SK-MEL-5 (cell line): Measurements from ENCODE around the gene CD244. TPM values are rescaled to one million over a fixed set of nuclear protein-coding genes. Genes with fewer than 3 reads are reported as not detected.
"Not testable (repeated sequence)": the region's sequence is repeated elsewhere in the genome, so short reads cannot be mapped to it uniquely, and the experiment has no call there.

Experiments
- DNase-seq: peaks from one replicate; pipeline ENCODE4 v3.0.0-alpha.2; 2016; ENCODE audit warnings: low read depth, low spot score
- in situ Hi-C: cut with HindIII; loops from 2 replicates; pipeline ENCODE4 v1.10.0; 2016; ENCODE audit warnings: low sequenced_read_pairs, high pct_unique_total_duplicates, low pct_unique_long_range_greater_than_20kb
- total RNA-seq: library from RNA; depleted of rRNA; stranded (reverse); fragments of >200 nt; shearing (Covaris generic); gene quantifications from 2 replicates; pipeline ENCODE4 v1.2.3, GENCODE V29; 2014

The CD244 gene
- total RNA-seq, 1 experiment from 2014 or later: 0.05 TPM

GRCh38 chr1:160806784-160807183 lies 55.9 kb downstream of the CD244 start:
- DNase-seq: no peak
- in situ Hi-C loops: no loop called here

DNA sequence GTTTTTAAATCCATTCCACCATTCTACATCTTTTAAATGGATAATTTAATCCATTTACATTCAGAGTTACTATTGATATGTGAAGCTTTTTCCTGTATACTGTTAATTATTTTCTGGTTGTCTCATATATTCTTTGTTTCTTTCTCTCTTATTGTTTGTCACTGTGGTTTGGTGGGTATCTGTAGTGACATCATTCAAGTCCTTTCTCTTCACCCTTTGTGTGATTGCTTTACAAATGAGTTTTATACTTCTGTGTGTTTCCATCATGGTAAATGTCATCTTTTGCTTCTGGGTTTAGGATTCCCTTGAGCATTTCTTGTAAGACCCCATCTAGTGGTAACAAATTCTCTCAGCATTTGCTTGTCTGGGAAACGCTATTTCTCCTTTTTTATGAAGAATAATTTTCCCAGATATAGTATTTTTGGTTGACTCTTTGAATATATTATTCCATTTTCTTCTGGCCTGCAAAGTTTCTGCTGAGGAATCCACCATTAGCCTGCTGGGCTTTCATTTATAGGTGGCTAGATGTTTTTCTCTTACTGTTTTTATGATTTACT lies 56.5 kb downstream of the CD244 start:
- in situ Hi-C loops: no loop called here
- DNase-seq: peak; percentile 19

- in situ Hi-C loops: no loop called here
- DNase-seq: no peak
Measured at GRCh38 chr1:160801836-160802580, 60.7 kb downstream of the CD244 start.

GRCh38 chr1:160800645-160801408 lies 61.9 kb downstream of the CD244 start:
- in situ Hi-C loops: no loop called here
- DNase-seq: no peak

- in situ Hi-C loops: no loop called here
Measured at GRCh38 chr1:160800142-160800541, 62.5 kb downstream of the CD244 start.

DNA sequence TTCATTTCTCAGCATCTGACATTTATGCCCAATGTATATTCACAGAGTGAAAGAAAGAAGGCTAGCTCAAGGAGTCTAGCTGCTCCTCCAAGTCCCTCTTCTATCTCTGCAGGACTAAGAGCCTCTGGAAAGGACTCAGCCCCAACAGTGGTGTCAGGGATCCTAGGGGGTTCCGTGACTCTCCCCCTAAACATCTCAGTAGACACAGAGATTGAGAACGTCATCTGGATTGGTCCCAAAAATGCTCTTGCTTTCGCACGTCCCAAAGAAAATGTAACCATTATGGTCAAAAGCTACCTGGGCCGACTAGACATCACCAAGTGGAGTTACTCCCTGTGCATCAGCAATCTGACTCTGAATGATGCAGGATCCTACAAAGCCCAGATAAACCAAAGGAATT lies 63.0 kb downstream of the CD244 start:
- DNase-seq: no peak
- in situ Hi-C loops: no loop called here

More at GRCh38 chr1:160800142-160800541, 62.5 kb downstream of the CD244 start:
- no peak for DNase-seq

DNA sequence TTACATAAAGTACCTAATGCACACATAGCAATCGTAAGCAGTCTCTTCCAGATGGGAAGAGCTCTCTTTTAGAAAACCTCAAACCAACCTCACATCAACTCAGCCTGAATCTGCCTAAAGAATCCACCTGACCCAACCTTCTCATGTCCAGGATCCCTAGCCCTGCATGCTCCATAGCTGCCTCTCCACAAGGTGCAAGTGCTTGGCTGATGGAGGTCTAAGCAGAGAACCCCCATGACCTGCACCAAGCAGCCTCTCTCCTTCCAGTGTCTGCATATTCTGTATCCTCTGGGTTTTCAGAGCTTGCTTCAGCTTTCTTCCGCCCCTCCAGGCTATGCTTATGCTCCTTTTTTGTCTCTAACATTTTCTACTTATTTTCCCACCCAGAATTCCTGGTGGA lies 64.2 kb downstream of the CD244 start:
- in situ Hi-C loops: no loop called here
- DNase-seq: no peak

DNA sequence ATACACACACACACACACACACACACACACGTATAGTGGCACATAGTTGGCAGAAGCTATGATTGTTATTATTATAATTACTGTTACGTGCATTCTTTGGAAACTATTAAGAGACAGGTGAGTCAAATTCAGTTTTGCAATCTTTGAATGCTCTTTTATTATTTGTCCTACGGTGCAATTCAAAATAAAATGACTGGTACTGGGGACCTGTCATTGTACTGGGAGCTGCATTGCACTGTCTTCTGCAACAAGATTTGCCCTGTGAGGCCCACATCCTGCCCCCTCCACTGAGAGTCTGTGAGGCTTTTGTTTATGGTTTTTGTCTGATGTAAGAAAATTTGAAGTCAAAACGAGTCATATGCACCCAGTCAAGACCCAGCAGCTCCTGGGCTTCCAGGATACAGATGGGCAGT lies 64.8 kb downstream of the CD244 start:
- in situ Hi-C loops: no loop called here
- DNase-seq: no peak

DNA sequence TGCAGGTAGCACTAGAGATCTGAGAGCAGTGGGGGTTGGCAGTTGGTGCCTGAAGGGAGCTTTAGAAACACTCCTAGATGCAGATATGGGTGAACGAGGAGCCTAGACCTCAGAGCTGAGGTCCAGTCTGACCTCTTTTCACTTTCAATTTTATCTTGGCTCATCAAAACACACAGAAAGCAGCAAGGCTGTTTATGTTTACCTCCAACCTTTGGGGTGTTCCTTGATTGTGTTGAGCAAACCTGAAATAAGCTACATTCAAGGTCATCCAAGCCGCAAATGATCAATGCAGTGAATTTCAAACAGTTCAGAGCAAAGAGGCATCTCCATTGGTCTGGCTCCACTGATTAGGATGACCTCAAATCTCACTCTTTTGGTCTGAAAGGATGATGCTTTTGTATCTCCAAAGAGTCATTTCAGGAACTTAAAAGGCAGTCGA lies 65.4 kb downstream of the CD244 start:
- in situ Hi-C loops: no loop called here
- no peak for DNase-seq

GRCh38 chr1:160795951-160796383 lies 66.7 kb downstream of the CD244 start, which contains the start of gene LY9:
LY9 (plus strand) TSS chr1:160796174; CDS start chr1:160796188, 14 bp downstream.
- no peak for DNase-seq

DNA sequence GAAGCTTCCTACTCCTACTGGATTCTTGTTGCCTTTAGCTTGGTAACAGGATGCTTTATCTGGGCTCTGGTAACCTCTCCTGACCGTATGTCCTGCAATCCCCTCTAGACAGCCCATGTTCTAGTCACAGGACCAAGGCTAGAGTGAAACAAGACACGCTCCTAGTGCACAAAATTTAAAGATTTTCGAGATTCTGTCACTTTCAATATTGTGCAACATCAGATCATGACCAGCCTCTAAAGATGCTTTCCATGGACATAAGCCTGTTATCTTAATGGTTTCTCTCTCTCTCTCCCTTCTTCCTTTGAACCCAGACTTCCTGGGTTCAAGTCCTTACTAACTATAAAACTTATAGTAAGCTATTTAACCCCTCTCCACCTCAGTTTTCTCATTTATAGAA lies 68.3 kb downstream of the CD244 start:
- DNase-seq: no peak
- in situ Hi-C loops: no loop called here

More at GRCh38 chr1:160795951-160796383, 66.7 kb downstream of the CD244 start, which contains the start of gene LY9:
- in situ Hi-C loops: no loop called here

DNA sequence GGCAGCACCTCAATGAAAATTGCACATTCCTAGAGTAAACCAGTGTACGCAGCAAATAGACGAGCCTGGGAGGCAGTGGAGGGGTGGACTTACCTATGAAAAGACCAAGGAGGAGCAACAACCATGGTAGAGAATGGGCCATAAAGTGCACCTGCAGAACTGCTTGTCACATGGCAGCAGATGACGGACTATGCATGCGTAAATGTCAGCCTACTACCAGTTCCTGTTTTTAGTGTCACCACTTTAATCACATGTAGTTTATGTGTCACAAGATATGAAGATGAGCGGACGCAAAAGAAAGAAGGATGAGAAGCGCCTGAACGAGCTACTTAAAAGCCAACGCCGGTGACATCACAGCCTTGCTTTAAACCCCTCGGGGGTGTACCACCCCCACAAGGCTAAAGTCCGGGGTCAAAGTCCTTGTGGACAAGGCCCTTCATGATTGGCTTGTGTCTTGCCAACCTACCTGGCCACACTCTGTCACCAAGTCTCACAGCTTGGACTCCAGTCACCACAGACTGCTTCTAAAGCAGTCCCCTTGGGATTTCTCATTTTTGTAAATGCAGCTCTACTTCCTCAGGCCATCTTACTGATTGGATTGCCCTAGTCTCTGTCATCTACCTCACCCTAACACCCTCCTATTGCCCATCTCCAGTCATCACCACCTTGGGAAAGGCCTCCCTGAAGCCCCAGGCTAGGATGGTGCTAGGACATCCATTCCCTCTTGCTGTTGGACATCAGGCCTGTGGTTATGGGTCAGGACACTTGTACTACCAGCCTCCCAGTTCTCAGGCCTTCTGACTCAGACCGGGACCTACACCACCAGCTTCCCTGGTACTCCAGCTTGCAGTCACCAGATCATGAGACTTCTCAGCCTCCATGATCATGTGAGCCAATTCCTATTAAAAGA lies 72.7 kb downstream of the CD244 start:
- in situ Hi-C loops: no loop called here
- DNase-seq: peak; percentile 56

- in situ Hi-C loops: no loop called here
- DNase-seq: no peak
Measured at GRCh38 chr1:160789051-160789701, 73.5 kb downstream of the CD244 start.

DNA sequence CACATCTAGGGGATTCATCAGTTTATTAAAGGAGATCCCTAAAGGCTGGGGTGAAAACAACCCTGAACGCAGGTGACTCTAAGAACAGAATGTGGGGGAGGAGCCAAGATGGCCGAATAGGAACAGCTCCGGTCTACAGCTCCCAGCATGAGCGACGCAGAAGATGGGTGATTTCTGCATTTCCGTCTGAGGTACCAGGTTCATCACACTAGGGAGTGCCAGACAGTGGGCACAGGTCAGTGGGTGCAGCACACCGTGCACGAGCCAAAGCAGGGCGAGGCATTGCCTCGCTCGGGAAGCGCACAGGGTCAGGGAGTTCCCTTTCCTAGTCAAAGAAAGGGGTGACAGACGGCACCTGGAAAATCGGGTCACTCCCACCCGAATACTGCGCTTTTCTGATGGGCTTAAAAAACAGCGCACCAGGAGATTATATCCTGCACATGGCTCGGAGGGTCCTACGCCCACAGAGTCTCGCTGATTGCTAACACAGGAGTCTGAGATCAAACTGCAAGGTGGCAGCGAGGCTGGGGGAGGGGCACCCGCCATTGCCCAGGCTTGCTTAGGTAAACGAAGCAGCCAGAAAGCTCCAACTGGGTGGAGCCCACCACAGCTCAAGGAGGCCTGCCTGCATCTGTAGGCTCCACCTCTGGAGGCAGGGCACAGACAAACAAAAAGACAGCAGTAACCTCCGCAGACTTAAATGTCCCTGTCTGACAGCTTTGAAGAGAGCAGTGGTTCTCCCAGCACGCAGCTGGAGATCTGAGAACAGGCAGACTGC lies 79.5 kb downstream of the CD244 start:
- DNase-seq, in situ Hi-C loops: not testable (repeated sequence)

- in situ Hi-C loops: no loop called here
- no peak for DNase-seq
Measured at GRCh38 chr1:160781914-160782689, 80.6 kb downstream of the CD244 start.
